Peyer's patch (tissue), 4 donors: ENCODE data around the gene SLC25A21.

Experiments
- POLR2A ChIP-seq, 2 donors: fragments of 450-650 bp; IDR thresholded peaks; one replicate each; pipeline ENCODE4 v1.5.1; 2017; ENCODE audit warnings: antibody characterized with exemption in 2 of 2, mild to moderate bottlenecking in 2 of 2, moderate library complexity in 2 of 2
- TF ChIP-seq, protein P1 (sequence below), 6 experiments: fragments of 450-650 bp in 4 of 6; fragments of 200-600 bp in 2 of 6; sonication (generic) in 1 of 6; IDR thresholded peaks; one replicate each; pipeline ENCODE4 v1.5.1; 2017 to 2019; ENCODE audit warnings: antibody characterized with exemption in 6 of 6, mild to moderate bottlenecking in 3 of 6, moderate library complexity in 1 of 6

DNA sequence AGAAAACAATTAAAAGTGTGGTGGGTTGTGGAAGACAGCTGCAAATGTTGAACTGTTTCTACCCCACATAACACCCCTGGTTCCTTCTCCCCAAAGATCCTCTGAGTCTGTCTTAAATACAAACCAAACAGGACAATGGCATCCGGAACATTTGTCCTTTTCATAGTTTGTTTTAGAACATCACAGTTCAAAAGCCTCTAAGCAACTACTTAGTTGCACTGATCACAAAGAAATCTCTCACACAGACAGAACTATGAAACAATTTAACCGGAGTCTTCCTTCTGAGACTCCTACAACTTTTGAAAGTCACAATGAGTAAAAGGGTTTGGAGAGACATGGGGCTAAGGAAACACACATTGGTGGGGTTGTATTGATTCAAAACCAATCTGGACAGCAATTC, 125.6 kb downstream of the SLC25A21 start:
- TF ChIP-seq, protein P1, sequence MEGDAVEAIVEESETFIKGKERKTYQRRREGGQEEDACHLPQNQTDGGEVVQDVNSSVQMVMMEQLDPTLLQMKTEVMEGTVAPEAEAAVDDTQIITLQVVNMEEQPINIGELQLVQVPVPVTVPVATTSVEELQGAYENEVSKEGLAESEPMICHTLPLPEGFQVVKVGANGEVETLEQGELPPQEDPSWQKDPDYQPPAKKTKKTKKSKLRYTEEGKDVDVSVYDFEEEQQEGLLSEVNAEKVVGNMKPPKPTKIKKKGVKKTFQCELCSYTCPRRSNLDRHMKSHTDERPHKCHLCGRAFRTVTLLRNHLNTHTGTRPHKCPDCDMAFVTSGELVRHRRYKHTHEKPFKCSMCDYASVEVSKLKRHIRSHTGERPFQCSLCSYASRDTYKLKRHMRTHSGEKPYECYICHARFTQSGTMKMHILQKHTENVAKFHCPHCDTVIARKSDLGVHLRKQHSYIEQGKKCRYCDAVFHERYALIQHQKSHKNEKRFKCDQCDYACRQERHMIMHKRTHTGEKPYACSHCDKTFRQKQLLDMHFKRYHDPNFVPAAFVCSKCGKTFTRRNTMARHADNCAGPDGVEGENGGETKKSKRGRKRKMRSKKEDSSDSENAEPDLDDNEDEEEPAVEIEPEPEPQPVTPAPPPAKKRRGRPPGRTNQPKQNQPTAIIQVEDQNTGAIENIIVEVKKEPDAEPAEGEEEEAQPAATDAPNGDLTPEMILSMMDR (IDR thresholded peaks at IDR 0.05) = no peak
- TF ChIP-seq POLR2A (IDR thresholded peaks at IDR 0.05) = no peak
